ENCODE results near the gene P3H2.

GRCh38 chr3:189936201-189936945 lies 184.3 kb downstream of the P3H2 start:
- TF ChIP-seq, protein P1, sequence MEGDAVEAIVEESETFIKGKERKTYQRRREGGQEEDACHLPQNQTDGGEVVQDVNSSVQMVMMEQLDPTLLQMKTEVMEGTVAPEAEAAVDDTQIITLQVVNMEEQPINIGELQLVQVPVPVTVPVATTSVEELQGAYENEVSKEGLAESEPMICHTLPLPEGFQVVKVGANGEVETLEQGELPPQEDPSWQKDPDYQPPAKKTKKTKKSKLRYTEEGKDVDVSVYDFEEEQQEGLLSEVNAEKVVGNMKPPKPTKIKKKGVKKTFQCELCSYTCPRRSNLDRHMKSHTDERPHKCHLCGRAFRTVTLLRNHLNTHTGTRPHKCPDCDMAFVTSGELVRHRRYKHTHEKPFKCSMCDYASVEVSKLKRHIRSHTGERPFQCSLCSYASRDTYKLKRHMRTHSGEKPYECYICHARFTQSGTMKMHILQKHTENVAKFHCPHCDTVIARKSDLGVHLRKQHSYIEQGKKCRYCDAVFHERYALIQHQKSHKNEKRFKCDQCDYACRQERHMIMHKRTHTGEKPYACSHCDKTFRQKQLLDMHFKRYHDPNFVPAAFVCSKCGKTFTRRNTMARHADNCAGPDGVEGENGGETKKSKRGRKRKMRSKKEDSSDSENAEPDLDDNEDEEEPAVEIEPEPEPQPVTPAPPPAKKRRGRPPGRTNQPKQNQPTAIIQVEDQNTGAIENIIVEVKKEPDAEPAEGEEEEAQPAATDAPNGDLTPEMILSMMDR (IDR thresholded peaks at IDR 0.05): no peak
- TF ChIP-seq POLR2A (IDR thresholded peaks at IDR 0.05): no peak
